GM23248 (cell line): Measurements from ENCODE around the gene SULT1C4. TPM values are rescaled to one million over a fixed set of nuclear protein-coding genes. Genes with fewer than 3 reads are reported as not detected.

Experiments used
- DNase-seq: peaks from one replicate; pipeline ENCODE4 v3.0.0-alpha.2; 2015
- H2AFZ ChIP-seq: fragments of 200-600 bp; sonication (generic); 2 replicates; pipeline ENCODE4 v1.6.1; 2016; ENCODE audit warnings: antibody characterized with exemption
- H3F3A ChIP-seq: fragments of 200-600 bp; sonication (generic); 2 replicates; pipeline ENCODE4 v1.6.1; 2016; ENCODE audit warnings: mild to moderate bottlenecking, antibody characterized with exemption, mixed run types; ENCODE audit not compliant: insufficient read depth
- H3K27ac ChIP-seq: fragments of 200-600 bp; sonication (generic); 2 replicates; pipeline ENCODE4 v1.5.1; 2016; ENCODE audit warnings: mild to moderate bottlenecking
- H3K27me3 ChIP-seq: fragments of 200-600 bp; sonication (generic); replicated peaks from 2 replicates; pipeline ENCODE4 v1.6.1; 2016; ENCODE audit warnings: mild to moderate bottlenecking; ENCODE audit not compliant: insufficient read depth
- H3K36me3 ChIP-seq: fragments of 200-600 bp; sonication (generic); 2 replicates; pipeline ENCODE4 v1.6.1; 2016; ENCODE audit warnings: low read depth, mild to moderate bottlenecking
- H3K4me1 ChIP-seq: fragments of 200-600 bp; sonication (generic); 2 replicates; pipeline ENCODE4 v1.6.1; 2016; ENCODE audit warnings: mild to moderate bottlenecking; ENCODE audit not compliant: insufficient read depth
- H3K4me2 ChIP-seq: fragments of 200-600 bp; sonication (generic); one replicate; pipeline ENCODE4 v1.6.1; 2016; ENCODE audit warnings: mild to moderate bottlenecking; ENCODE audit not compliant: unreplicated experiment
- H3K4me3 ChIP-seq: fragments of 200-600 bp; sonication (generic); 2 replicates; pipeline ENCODE4 v1.5.1; 2016; ENCODE audit warnings: mild to moderate bottlenecking
- H3K79me2 ChIP-seq: fragments of 200-600 bp; sonication (generic); 2 replicates; pipeline ENCODE4 v1.6.1; 2016; ENCODE audit warnings: mild to moderate bottlenecking; ENCODE audit not compliant: insufficient read depth
- H3K9ac ChIP-seq: fragments of 200-600 bp; sonication (generic); 2 replicates; pipeline ENCODE4 v1.6.1; 2016; ENCODE audit warnings: mild to moderate bottlenecking
- H3K9me2 ChIP-seq: fragments of 200-600 bp; sonication (generic); 2 replicates; pipeline ENCODE4 v1.6.1; 2016; ENCODE audit warnings: mixed run types, mild to moderate bottlenecking, moderate library complexity; ENCODE audit not compliant: insufficient read depth
- H3K9me3 ChIP-seq: fragments of 200-600 bp; sonication (generic); one replicate; pipeline ENCODE4 v1.6.1; 2017; ENCODE audit warnings: low read depth
- H4K20me1 ChIP-seq: fragments of 200-600 bp; sonication (generic); 2 replicates; pipeline ENCODE4 v1.6.0; 2016; ENCODE audit not compliant: insufficient read depth
- EZH2 ChIP-seq: fragments of 200-600 bp; sonication (generic); IDR thresholded peaks from 2 replicates; pipeline ENCODE4 v1.6.1; 2018; ENCODE audit warnings: antibody characterized with exemption, mild to moderate bottlenecking; ENCODE audit not compliant: insufficient read depth, poor library complexity, severe bottlenecking
- EZH2phosphoT487 ChIP-seq: fragments of 200-600 bp; sonication (generic); IDR thresholded peaks from 2 replicates; pipeline ENCODE4 v1.6.1; 2018; ENCODE audit warnings: antibody characterized with exemption, moderate library complexity, mild to moderate bottlenecking, low read depth; ENCODE audit not compliant: insufficient read depth
- WGBS, 2 experiments: methylation state at CpG; one replicate each; pipeline ENCODE4 v1.1.6; 2015 to 2017; ENCODE audit warnings: low lambda C conversion rate in 2 of 2, low coverage in 1 of 2; ENCODE audit errors: missing lambda C conversion rate in 2 of 2; 5-methylcytosine and 5-hydroxymethylcytosine counted together
- in situ Hi-C: fragments of 300-500 bp; cut with MboI; formaldehyde crosslinking; loops from 2 replicates; pipeline ENCODE4 v1.15.0; 2020
- polyA plus RNA-seq: library from polyadenylated mRNA; unstranded; fragments of >200 nt; fragmentation: Nextera tagmentation; extraction: Ambion mirVana; gene quantifications from 2 replicates; pipeline ENCODE4 v1.2.1, GENCODE V29; 2016
- total RNA-seq: library from RNA; depleted of rRNA; stranded (reverse); fragments of >200 nt; shearing (Covaris generic); gene quantifications from 2 replicates; pipeline ENCODE4 v1.2.3, GENCODE V29; 2014

The SULT1C4 gene
- total and polyA plus RNA-seq, 2 experiments from 2014 or later: not detected

GRCh38 chr2:108399479-108399878, 21.7 kb downstream of the SULT1C4 start:
- no peak for TF ChIP-seq EZH2
- no peak for TF ChIP-seq EZH2phosphoT487
- Histone ChIP-seq H3K4me3 (no peak overlapping the region), H3K9me2 (no peaks in the 10 kb centered on the region), H3K79me2 (no peaks in the 10 kb centered on the region), H4K20me1 (no peaks in the 10 kb centered on the region), H3K9ac (no peak overlapping the region), H3K4me2 (no peak overlapping the region), H3K27ac (no peak overlapping the region), H3K9me3 (no peaks in the 10 kb centered on the region), H3K36me3 (no peaks in the 10 kb centered on the region), H2AFZ (no peak overlapping the region), H3K4me1 (peaks cover 8% of the 10 kb centered on the region; the same call in 1 of the 2 replicates), H3K27me3 (no peaks in the 10 kb centered on the region), H3F3A (no peaks in the 10 kb centered on the region)
- in situ Hi-C loops: no loop called here
- WGBS, 2 experiments: 94 to 95% methylated on average over 2 of the region's 2 CpGs
- DNase-seq: peak; percentile 31

GRCh38 chr2:108401800-108402199, 24.0 kb downstream of the SULT1C4 start:
- Histone ChIP-seq H3K4me2 (no peak overlapping the region), H3K36me3 (no peaks in the 10 kb centered on the region), H3F3A (no peaks in the 10 kb centered on the region), H3K4me3 (no peak overlapping the region), H2AFZ (no peak overlapping the region), H3K9ac (no peak overlapping the region), H3K27ac (no peak overlapping the region), H3K9me3 (no peaks in the 10 kb centered on the region), H3K9me2 (no peaks in the 10 kb centered on the region), H3K4me1 (peaks cover 8% of the 10 kb centered on the region; the same call in 1 of the 2 replicates), H3K27me3 (no peaks in the 10 kb centered on the region), H3K79me2 (no peaks in the 10 kb centered on the region), H4K20me1 (no peaks in the 10 kb centered on the region)
- 64% methylated on average over 3 of the region's 3 CpGs for WGBS, 2 experiments
- TF ChIP-seq EZH2phosphoT487 (no peak), EZH2 (no peak)
- in situ Hi-C loops: no loop called here
- DNase-seq: no peak

- Histone ChIP-seq H3F3A (no peaks in the 10 kb centered on the region), H3K4me2 (no peak overlapping the region)
Observed at GRCh38 chr2:108403494-108403893, 25.7 kb downstream of the SULT1C4 start.

GRCh38 chr2:108404784-108405397, 27.1 kb downstream of the SULT1C4 start:
- Histone ChIP-seq H3K9ac (no peak overlapping the region), H3K4me2 (no peak overlapping the region), H3K9me3 (no peaks in the 10 kb centered on the region), H2AFZ (no peak overlapping the region), H3K4me1 (peaks cover 15% of the 10 kb centered on the region), H4K20me1 (no peaks in the 10 kb centered on the region), H3K79me2 (no peaks in the 10 kb centered on the region), H3F3A (no peaks in the 10 kb centered on the region), H3K36me3 (no peaks in the 10 kb centered on the region), H3K4me3 (no peak overlapping the region), H3K9me2 (no peaks in the 10 kb centered on the region), H3K27ac (no peak overlapping the region), H3K27me3 (no peaks in the 10 kb centered on the region)
- in situ Hi-C loops: no loop called here
- WGBS, 2 experiments: 46 to 48% methylated on average over 4 of the region's 4 CpGs
- no peak for DNase-seq
- TF ChIP-seq EZH2 (no peak), EZH2phosphoT487 (no peak)

More at GRCh38 chr2:108403494-108403893, 25.7 kb downstream of the SULT1C4 start:
- Histone ChIP-seq H3K79me2 (no peaks in the 10 kb centered on the region), H3K9me3 (no peaks in the 10 kb centered on the region), H2AFZ (no peak overlapping the region), H3K27ac (no peak overlapping the region), H3K4me3 (no peak overlapping the region), H3K27me3 (no peaks in the 10 kb centered on the region), H3K4me1 (peaks cover 8% of the 10 kb centered on the region; the same call in 1 of the 2 replicates), H3K36me3 (no peaks in the 10 kb centered on the region), H3K9ac (no peak overlapping the region), H3K9me2 (no peaks in the 10 kb centered on the region), H4K20me1 (no peaks in the 10 kb centered on the region)
- peak; percentile 62 for DNase-seq
- 10 to 12% methylated on average over 7 of the region's 7 CpGs for WGBS, 2 experiments
- in situ Hi-C loops: no loop called here
- TF ChIP-seq EZH2 (no peak), EZH2phosphoT487 (no peak)
